NCI-H748 (cell line): ENCODE data around the gene NABP1.

Experiments used
- DNase-seq: peaks from one replicate; lab custom pipeline; 2025; ENCODE audit not compliant: unreplicated experiment; lab: John Stamatoyannopoulos, UW

Gene NABP1

DNA sequence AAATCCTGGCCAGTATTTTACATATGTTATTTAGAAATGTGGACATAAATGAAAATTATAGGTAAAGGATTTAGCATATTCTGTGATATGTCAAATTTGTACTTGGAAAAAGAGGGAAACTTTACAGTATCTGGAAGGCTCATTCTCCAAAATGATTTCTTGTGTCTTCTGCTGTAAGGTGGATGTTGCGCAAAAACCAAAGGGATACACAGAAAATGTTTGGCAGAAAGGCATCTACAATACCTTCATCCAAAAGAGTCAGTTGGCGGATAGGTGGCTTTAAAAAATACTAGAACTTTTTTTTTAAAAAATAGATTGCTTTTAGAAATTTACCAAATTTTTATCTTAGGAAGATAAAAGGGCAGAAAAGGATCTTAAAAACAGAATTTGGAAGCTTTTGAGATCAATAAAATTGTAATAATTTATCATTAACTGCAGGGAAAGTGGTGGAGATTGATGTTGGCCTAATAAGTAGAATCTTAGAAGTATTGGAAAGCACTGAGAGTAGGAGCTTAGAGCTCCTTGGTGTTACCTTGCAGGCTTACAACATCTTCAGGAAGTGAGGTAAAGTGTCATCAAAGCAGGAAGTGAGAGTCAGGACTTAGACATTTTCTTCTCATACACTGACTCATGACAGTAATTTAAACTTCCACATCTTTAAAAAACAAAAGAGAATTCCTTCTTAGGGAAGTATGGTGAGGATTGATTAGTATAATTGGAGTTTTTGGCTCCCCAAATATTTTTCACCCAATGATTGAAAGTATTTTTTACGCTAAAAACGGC lies 2.1 kb downstream of the NABP1 start:
- no peak for DNase-seq

DNA sequence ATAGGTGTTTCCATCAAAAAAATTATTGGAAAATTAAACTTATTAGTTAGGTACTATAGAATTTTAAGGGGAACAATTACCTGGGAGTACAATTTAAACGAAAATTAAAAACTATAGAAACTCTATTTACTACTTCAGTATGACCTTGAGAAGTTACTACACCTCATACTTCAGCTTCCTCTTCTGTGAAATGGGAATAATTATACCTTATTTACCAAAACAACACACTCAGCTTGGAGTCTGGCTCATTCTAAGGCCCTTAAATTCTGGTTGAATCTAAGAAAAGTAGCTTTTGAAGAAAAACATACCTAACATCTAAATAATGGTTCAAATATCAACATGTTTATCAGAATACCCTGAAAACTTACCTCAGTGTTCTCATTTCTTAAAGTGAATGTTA lies 2.7 kb downstream of the NABP1 start:
- DNase-seq = no peak

DNA sequence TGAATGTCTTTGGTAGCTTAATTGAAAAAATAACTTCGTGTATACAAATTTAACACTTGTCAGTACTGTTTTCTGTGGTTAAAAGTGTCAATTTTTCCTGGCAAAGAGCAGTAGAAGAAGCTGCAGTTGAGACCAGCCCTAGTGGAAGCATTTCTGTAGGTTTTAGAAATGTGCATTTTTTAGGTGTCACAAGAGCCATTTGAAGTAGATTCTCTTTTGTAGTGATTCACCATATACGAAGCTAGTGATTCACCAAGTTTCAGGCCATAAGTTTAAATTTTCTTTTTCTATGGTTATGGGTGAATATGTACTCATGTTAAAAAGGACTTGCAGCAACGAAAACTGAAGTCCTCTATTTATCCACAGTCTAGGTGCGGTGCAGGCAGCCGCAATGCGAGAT lies 4.2 kb downstream of the NABP1 start:
- no peak for DNase-seq

DNA sequence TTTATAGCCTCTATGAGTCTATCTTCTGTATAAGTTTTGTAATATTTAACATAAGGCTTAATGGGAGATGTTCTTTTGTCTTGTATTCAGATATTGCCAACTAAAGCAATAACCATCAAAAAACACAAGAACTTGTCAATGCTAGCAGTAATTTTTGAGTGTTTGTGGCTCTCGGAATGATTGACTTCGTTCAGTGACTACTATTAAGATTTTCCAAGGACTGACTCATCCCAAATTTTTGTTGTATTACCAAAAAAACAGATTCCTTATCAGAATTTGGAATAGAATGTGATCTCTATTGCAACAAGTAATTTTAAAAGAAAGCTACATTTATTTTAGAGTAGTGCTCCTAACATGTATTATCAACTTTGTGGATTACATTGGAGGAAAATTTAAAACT lies 8.1 kb downstream of the NABP1 start:
- DNase-seq = no peak

DNA sequence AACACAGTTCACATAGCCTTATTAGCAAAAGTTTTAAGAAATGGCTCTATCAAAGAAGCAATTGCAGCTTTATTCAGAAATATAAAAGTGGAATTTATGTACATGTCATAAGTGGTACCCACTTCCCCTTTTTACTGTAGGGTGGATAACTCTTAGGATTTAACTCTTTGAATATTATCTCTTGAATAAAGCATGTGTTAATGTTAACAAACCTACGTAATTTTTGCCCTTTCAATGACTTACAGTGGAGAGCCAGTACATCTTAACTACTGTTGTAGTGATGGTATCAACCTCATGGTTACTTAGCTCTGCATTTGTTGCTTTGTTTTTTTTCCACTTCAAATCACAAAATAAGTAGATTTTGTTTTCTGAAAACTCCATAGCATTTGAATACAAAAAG lies 8.8 kb downstream of the NABP1 start:
- DNase-seq = no peak

DNA sequence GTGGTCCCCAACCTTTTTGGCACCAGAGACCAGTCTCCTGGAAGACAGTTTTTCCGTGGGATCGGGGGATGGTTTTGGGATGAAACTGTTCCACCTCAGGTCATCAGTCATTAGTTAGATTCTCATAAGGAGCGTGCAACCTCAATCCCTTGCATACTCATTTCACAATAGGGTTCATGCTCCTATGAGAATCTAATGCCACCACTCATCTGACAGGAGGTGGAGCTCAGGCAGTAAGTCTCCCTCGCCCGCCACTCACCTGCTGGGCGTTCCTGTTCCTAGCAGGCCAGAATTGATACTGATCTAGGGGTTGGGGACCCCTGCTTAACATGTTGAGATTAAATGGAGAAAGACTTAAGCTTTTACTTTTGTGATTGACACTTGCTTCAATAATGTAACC lies 9.9 kb downstream of the NABP1 start:
- DNase-seq = no peak

DNA sequence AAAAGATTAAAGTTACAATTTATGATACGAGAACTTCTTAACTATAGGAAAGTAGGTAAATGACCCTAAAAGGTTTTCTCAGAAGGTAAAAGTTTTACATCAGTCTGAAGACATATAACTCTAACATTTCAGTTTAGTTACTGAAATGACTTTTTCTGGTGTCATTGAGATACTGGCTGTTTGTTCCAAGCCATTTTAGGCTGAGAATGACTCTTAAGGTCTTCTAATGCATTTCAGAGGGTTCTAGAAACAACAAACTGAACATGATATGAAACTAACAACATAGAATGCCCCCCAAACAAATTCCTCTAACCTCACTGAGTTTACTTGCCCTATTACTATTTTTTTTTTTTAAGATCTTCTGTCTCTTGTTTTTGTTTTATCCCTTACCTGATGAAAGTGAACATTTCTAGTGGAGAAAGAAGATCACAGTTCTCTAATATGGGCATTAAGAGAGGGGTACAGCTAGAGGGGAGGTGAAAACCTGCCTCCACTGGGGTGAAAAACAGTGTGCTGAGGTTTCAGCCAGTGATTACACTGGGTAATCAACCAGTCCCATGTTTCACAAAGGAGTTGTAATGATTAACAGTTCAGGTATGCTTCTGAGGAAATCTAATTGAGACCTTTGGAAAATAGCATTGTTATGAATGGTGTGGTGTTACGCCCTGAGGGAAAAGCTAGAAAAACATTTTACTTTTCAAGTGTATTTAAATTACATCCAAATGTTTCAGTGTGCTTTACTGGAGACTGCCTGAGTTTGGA lies 11.2 kb downstream of the NABP1 start:
- no peak for DNase-seq

DNA sequence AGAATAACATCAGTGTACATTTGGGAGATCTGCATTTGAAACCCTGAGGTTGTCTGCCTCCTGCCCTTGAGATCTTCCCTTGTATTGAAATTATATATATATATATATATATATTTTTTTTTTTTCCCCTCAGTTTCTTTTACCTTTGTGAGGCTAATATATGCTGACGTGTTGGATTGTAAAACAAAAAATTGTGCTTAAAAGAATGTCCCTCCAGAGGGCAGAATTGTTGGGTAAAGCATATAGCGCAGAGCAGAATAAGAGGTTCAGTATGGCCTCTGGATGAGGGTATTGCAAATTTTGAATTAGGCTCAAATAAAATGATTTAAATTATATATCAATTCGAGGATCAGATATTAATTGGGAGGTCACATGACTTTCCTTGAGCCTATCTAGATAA lies 12.4 kb downstream of the NABP1 start:
- no peak for DNase-seq

DNA sequence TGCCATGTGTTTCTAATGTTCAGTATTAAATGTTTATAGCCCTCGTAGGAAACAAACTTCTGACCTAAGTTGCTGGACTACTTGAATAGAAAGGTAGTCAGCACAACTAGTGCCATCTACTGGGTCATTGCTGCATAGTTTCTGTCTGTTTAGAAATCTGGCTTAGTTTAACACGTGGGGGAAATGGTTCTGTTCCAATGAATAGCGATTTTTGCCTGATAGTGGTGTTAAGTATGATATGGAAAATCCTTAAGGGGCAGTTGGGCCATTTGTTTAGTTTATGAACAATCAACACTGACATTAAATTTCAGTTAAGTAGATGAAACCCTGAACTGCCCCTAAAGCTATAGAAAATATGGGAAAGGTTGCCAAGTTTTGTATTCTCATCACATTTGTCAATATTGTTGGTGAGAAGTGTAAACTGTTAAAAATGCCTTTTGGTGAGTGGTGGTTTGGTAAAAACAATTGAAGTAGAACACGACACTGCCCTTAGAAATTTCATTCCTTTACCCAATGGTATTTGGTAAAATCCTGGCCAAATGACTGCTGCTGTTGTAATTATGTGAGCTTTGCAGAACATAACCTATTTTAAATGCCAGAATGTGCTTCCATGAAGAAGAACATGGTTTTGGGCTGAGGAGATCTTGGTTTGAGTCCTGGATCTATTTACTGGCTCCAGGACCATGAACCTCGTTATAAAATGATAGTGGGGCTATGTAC lies 13.2 kb downstream of the NABP1 start:
- peak; percentile 73 for DNase-seq

DNA sequence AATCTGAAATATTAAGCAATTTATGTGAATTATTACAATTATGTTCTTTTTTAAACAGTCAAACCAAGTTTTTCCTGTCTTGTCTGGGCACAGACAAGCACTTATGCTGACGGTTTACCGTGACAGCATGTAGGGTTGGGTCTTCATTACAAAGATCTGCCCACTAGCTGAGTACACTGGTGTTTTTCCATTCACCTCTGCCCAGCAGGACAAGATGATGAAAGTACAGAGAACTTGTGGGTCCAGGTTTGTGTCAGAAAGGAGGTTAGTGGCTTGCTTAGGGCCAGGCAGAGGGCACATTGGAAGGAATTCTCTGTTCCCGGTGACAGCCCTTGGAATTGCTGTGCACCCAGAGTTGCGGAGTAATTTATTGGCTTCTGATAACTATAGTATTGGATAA lies 14.0 kb downstream of the NABP1 start:
- DNase-seq = no peak

DNA sequence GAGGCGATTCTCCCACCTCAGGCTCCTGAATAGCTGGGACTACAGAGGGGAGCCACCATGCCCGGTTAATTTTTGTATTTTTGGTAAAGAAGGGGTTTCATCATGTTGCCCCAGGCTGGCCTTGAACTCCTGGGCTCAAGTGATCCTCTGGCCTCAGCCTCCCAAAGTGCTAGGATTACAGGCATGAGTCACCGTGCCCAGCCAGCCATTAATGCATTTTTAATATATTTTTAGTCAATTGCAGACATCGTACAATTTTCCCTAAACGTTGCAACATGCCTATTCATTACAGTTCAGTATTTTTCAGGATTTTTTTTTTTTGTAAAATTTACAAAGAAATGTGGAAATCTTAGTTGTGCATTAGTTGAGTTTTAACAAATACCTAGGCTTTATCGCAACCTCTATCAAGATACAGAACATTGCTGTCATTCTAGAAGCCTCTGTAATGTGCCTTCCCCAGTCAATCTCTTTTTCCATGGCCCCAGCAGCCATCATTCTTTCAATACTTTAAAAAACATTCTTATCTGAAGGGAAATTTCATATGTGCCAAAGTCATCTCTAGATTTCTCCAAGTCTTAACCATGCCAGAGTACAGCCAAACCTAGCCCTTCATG lies 14.7 kb downstream of the NABP1 start:
- DNase-seq = no peak

DNA sequence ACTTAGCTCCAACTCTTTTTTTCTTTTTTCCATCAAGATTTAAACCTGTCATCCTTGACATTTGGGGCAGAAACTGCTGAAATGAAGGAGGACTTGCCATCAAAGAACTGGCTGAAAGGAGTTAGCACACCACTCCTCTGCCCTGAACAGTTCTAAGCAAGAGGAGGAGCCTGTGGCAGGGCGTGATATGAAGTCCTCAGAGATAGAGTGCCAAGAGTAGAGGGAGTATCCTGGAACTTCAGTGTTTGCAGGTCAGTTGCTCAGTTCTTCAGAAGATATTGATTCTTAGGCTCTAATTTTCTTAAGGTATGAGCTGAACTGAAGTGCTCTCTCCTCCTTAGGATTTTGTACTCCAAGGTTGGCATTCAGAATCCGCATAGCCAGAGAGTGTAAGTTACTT lies 15.2 kb downstream of the NABP1 start:
- DNase-seq = no peak

DNA sequence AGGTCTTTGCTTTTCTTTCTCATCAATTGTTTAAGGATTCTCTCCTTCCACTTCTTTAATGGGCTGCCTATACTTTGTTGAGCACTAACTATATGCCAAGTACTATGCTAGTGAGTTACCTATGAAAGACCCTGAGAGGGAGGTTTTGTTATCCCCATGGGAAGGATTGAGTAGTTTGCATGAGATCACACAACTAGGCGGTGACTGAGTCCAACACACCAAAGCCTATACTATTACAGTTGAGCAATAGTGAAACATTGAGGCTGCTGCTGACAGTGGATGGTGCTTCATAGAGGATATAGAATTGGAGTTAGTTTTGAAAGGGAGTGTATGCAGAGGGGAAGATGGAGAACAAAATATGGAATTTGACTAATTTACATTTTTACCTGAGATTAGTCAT lies 15.8 kb downstream of the NABP1 start:
- DNase-seq = no peak

DNA sequence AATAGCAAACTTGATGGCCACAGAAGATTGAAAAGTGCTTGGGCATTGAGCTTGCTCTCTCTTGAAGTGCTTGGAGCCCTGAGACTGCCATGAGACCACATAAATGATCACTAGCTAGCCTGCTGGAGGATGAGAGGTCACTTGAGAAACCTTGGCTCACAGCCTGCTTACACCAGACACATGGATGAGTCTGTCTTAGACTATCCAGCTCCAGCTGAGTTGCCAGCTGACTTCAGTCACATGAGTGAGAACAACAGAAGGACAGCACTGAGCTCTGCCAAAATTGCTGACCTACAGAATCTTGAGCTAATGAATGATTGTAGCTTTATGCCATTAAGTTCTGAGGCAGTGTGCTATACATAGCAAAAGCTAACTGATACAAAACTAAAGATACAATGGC lies 18.1 kb downstream of the NABP1 start:
- DNase-seq = no peak

DNA sequence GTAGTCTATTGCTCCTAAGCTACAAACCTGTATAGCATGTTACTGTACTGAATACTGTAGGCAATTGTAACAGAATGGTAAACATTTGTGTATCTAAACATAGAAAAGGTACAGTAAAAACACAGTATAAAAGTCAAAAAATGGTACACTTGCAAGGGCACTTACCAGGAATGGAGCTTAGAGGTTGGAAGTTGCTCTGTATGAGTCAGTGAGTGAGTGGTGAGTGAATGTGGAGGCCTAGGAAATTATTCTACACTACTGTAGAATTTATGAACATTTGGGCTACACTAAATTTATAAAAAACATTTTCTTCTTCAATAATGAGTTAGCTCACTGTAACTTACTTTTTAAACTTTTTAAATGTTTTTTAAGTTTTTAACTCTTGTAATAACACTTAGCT lies 19.0 kb downstream of the NABP1 start:
- DNase-seq = no peak

DNA sequence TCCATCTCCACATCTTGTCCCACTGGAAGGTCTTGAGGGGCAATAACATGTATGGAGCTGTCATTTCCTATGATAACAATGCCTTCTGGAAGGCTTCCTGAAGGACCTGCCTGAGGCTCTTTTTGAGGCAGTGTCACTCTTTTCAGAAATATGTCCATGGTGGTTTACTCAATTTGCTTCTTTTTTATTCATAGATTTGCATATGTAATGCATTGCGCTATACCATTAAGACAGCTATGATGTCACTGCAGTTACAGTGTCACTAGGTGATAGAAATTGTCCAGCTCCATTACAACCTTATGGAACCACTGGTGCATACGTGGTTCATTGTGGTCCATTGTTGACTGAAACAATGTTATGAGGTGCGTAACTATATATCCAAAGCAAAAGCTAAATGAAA lies 19.9 kb downstream of the NABP1 start:
- no peak for DNase-seq

DNA sequence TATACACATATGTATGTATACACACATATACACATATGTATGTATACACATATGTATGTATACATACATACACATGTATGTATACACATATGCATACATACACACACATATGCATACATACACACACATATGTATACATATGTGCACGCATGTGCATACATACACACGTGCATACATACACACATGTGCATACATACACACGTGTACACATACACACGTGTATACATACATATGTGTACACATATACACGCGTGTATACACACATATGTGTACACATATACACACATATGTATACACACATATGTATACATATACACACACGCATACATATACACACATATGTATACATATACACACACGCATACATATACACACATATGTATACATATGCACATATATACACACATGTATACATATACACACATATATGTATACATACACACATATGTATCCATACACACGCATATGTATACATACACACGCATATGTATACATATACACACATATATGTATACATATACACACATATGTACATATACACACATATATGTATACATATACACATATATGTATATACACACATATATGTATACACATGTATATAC lies 21.5 kb downstream of the NABP1 start:
- no peak for DNase-seq

DNA sequence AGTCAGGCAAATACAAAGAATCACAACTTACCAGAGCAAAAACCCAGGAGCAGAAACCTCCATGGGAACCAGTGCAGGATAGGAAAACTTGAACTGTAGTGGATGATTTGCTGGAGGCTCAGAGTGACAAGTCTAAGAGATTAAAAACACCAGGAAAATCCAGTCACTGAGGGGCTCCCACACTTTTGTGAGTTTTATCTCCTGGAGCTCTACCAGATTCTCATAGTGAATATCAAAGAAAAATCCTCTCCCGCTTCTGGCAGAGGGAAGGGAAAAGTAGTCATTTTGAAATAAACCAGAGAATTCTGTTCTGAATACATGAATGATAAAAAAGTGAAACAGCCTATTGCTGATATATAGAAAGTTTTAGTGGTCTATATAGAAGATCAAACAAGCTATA lies 23.1 kb downstream of the NABP1 start:
- DNase-seq = no peak

DNA sequence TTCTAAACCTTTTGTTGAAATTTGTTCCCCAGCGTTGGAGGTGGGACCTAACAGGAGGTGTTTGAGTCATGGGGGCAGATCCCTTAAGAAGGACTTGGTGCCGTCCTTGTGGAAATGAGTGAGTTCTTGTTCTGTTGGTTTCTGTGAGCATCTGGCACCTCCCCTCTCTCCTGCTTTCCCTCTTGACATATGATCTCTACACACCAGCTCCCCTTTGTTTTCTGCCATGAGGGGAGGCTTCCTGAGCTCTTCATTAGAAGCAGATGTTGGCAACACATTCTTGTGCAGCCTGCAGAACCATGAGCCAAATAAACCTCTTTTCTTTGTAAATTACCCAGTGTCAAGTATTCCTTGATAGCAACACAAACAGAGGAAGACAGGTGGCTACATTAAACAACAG lies 23.8 kb downstream of the NABP1 start:
- peak; percentile 98 for DNase-seq

DNA sequence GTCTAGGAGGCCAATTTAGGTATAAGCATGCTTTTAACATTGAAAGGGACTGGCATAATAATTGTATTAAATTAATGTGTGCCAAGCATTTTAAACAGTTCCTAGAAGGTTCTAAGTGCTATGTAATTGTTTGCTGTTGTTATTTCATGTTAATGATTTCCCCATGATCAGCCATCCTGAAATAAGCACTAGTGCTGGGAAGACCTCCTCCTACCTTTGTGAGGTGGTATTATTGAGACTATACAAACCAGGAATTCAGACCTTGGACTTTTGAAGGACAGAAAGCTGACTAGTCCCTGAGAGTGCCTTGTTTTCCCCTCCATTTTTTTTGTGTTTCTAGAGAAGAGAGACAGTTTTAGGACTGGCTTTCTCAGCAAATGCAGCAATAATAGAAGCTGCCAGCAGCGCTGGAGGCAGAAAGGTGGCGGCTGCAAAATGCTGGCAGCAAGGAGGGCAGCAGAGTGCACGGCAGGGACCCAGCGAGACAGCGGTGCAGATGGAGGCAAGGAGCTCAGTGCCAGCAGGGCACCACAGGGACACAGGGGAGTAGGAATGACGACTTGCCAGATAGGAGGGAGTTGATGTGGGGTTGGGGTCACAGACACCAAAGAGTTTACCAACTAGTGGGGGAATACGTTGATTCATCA lies 25.3 kb downstream of the NABP1 start:
- peak; percentile 50 for DNase-seq

DNA sequence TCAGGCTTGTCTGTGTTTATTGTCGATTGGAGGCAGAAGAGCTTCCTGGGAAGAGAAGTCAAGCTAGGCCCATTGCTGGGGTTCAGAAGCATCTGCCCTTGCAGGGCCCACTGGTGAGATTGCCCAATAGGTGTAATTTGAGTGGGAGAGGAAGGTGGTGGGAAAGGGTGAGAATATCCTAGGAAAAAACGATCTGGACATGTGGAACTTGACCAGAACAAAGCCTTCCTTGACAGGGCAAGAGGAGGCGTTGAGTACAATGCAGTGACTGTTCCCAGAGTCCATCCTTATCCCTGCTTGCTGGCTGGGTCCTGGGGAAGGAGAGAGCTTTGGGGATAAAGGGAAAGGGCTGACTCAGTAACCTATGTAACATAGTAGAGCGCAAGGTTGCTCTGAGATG lies 27.1 kb downstream of the NABP1 start:
- no peak for DNase-seq
